PC-3 (cell line): Measurements from ENCODE around the gene ST6GALNAC5. TPM values are rescaled to one million over a fixed set of nuclear protein-coding genes. Genes with fewer than 3 reads are reported as not detected.

Experiments used
- ATAC-seq: fragments of 200-7000 bp; cut with Tn5 transposase; 2 replicates; pipeline ENCODE4 v1.9.1; 2020; ENCODE audit warnings: mild to moderate bottlenecking, moderate library complexity
- BruUV-seq: library from RNA; stranded (reverse); fragments of 400-500 nt; replicated peaks from 2 replicates; lab custom pipeline; 2021; lab: Mats Ljungman, UMichigan
- CTCF ChIA-PET: fragments of 300-600 bp; sonication (Branson Sonifier 250); formaldehyde crosslinking; loops from one replicate; lab custom pipeline; 2022; ENCODE audit warnings: antibody characterized with exemption; lab: Charles Lee
- POLR2A ChIA-PET: fragments of 300-600 bp; sonication (Branson Sonifier 250); formaldehyde crosslinking; loops from one replicate; lab custom pipeline; 2022; ENCODE audit warnings: antibody characterized with exemption; ENCODE audit not compliant: unreplicated experiment; lab: Charles Lee
- DNase-seq: peaks from one replicate; pipeline ENCODE4 v3.0.0-alpha.2; 2015
- H2AFZ ChIP-seq: fragments of 300-600 bp; sonication (generic); 2 replicates; pipeline ENCODE4 v1.6.0; 2016; ENCODE audit warnings: antibody characterized with exemption, low read length
- H3F3A ChIP-seq: fragments of 300-600 bp; sonication (generic); one replicate; pipeline ENCODE4 v1.6.0; 2017; ENCODE audit warnings: antibody characterized with exemption, low read length, control low read depth, mild to moderate bottlenecking; ENCODE audit not compliant: unreplicated experiment
- H3K27ac ChIP-seq: fragments of 300-600 bp; sonication (generic); 2 replicates; pipeline ENCODE4 v1.5.1; 2016; ENCODE audit warnings: mild to moderate bottlenecking, low read length
- H3K27me3 ChIP-seq: fragments of 300-600 bp; sonication (generic); 2 replicates; pipeline ENCODE4 v1.6.1; 2016; ENCODE audit warnings: low read length, mixed read lengths
- H3K36me3 ChIP-seq: fragments of 300-600 bp; sonication (generic); 2 replicates; pipeline ENCODE4 v1.6.1; 2016; ENCODE audit warnings: low read depth, mixed run types, low read length, mixed read lengths
- H3K4me1 ChIP-seq: fragments of 300-600 bp; sonication (generic); 2 replicates; pipeline ENCODE4 v1.5.1; 2016; ENCODE audit warnings: low read length; ENCODE audit not compliant: insufficient read depth
- H3K4me2 ChIP-seq: fragments of 300-600 bp; sonication (generic); 2 replicates; pipeline ENCODE4 v1.6.0; 2016; ENCODE audit warnings: low read length
- H3K4me3 ChIP-seq: fragments of 300-600 bp; sonication (generic); 2 replicates; pipeline ENCODE4 v1.5.1; 2016; ENCODE audit warnings: mild to moderate bottlenecking, low read length, mixed read lengths
- H3K79me2 ChIP-seq: fragments of 300-600 bp; sonication (generic); 2 replicates; pipeline ENCODE4 v1.6.1; 2017; ENCODE audit warnings: low read length, mixed read lengths
- H3K9ac ChIP-seq: fragments of 300-600 bp; sonication (generic); 2 replicates; pipeline ENCODE4 v1.6.0; 2016; ENCODE audit warnings: mild to moderate bottlenecking, low read length
- H3K9me2 ChIP-seq: fragments of 300-600 bp; sonication (generic); replicated peaks from 2 replicates; pipeline ENCODE4 v1.6.1; 2016; ENCODE audit warnings: mixed run types, low read length, mixed read lengths
- H3K9me3 ChIP-seq: fragments of 300-600 bp; sonication (generic); 2 replicates; pipeline ENCODE4 v1.6.1; 2016; ENCODE audit warnings: low read length, mixed read lengths
- H4K20me1 ChIP-seq: fragments of 300-600 bp; sonication (generic); 2 replicates; pipeline ENCODE4 v1.6.1; 2016; ENCODE audit warnings: low read length, mixed read lengths
- CTCF ChIP-seq: fragments of 300-600 bp; sonication (generic); conservative IDR thresholded peaks from 2 replicates; pipeline ENCODE4 v1.5.1; 2017; ENCODE audit warnings: antibody characterized with exemption, low read depth, mild to moderate bottlenecking, low read length
- EZH2 ChIP-seq: fragments of 300-600 bp; sonication (generic); IDR thresholded peaks from one replicate; pipeline ENCODE4 v1.6.1; 2017; ENCODE audit warnings: antibody characterized with exemption, mild to moderate bottlenecking, low read length; ENCODE audit not compliant: unreplicated experiment
- EZH2phosphoT487 ChIP-seq: fragments of 300-600 bp; sonication (generic); IDR thresholded peaks from 2 replicates; pipeline ENCODE4 v1.6.1; 2018; ENCODE audit warnings: mild to moderate bottlenecking, antibody characterized with exemption, low read length, borderline replicate concordance
- intact Hi-C: fragments of 100-400 bp; cut with micrococcal nuclease; formaldehyde crosslinking; loops from 2 replicates; pipeline ENCODE4 v1.9.0; 2023
- total RNA-seq: library from RNA; depleted of rRNA; stranded (reverse); fragments of >200 nt; gene quantifications from 2 replicates; pipeline ENCODE4 v1.2.3, GENCODE V29; 2014

ST6GALNAC5 gene
- total RNA-seq, 1 experiment from 2014 or later, result 0.36 TPM

GRCh38 chr1:76905876-76906595 lies 38.8 kb downstream of the ST6GALNAC5 start:
- ATAC-seq, result no peak
- POLR2A ChIA-PET, result no interaction called here

GRCh38 chr1:76909311-76909710 lies 42.0 kb downstream of the ST6GALNAC5 start:
- ChIA-PET POLR2A (no interaction called here), CTCF (no interaction called here)
- TF ChIP-seq EZH2 (no peak), EZH2phosphoT487 (no peak), CTCF (no peak)
- Histone ChIP-seq H4K20me1 (no peaks in the 10 kb centered on the region), H2AFZ (no peak overlapping the region), H3K9me3 (no peaks in the 10 kb centered on the region), H3K27ac (no peak overlapping the region), H3K9me2 (no peaks in the 10 kb centered on the region), H3K36me3 (no peaks in the 10 kb centered on the region), H3K4me3 (no peak overlapping the region), H3K79me2 (no peaks in the 10 kb centered on the region), H3K4me2 (no peak overlapping the region), H3K9ac (no peak overlapping the region), H3K27me3 (no peaks in the 10 kb centered on the region), H3F3A (no peaks in the 10 kb centered on the region), H3K4me1 (no peaks in the 10 kb centered on the region)
- no TSS peak for BruUV-seq
- ATAC-seq, result no peak
- intact Hi-C loops, result loop anchor here (10.0 kb wide), 2 partner anchors 575 to 755 kb away; no protein-coding TSS in a partner anchor
- no peak for DNase-seq

More at GRCh38 chr1:76905876-76906595, 38.8 kb downstream of the ST6GALNAC5 start:
- Histone ChIP-seq H4K20me1 (no peaks in the 10 kb centered on the region), H3K79me2 (no peaks in the 10 kb centered on the region), H3K27ac (no peak overlapping the region), H3K36me3 (no peaks in the 10 kb centered on the region), H3K9ac (no peak overlapping the region), H2AFZ (no peak overlapping the region), H3F3A (no peaks in the 10 kb centered on the region), H3K9me2 (no peaks in the 10 kb centered on the region), H3K27me3 (no peaks in the 10 kb centered on the region), H3K4me1 (no peaks in the 10 kb centered on the region), H3K4me3 (no peak overlapping the region), H3K9me3 (no peaks in the 10 kb centered on the region), H3K4me2 (no peak overlapping the region)
- DNase-seq, result no peak
- TF ChIP-seq EZH2, result no peak
- no peak for TF ChIP-seq CTCF
- TF ChIP-seq EZH2phosphoT487, result no peak
- CTCF ChIA-PET, result no interaction called here
- BruUV-seq, result no TSS peak
- intact Hi-C loops, result loop anchor here (10.0 kb wide), 2 partner anchors 571 to 751 kb away; no protein-coding TSS in a partner anchor

GRCh38 chr1:76919085-76919484 lies 51.8 kb downstream of the ST6GALNAC5 start:
- H3K4me2 ChIP-seq, result no peak overlapping the region
- CTCF ChIA-PET, result no interaction called here
- intact Hi-C loops, result no loop called here

More at GRCh38 chr1:76919085-76919484, 51.8 kb downstream of the ST6GALNAC5 start:
- no TSS peak for BruUV-seq
- Histone ChIP-seq H3K27me3 (no peaks in the 10 kb centered on the region), H3K9me3 (no peaks in the 10 kb centered on the region), H2AFZ (no peak overlapping the region), H3F3A (no peaks in the 10 kb centered on the region), H3K27ac (no peak overlapping the region), H3K9ac (no peak overlapping the region), H3K36me3 (no peaks in the 10 kb centered on the region), H3K79me2 (no peaks in the 10 kb centered on the region), H4K20me1 (no peaks in the 10 kb centered on the region), H3K9me2 (no peaks in the 10 kb centered on the region), H3K4me1 (no peaks in the 10 kb centered on the region), H3K4me3 (no peak overlapping the region)
- no peak for TF ChIP-seq CTCF
- no peak for TF ChIP-seq EZH2
- TF ChIP-seq EZH2phosphoT487, result no peak
- ATAC-seq (no peak), DNase-seq (no peak)
- POLR2A ChIA-PET, result no interaction called here
